Liver (tissue), 9 donors: ENCODE results near the gene LPP. TPM values are rescaled to one million over a fixed set of nuclear protein-coding genes. Genes with fewer than 3 reads are reported as not detected.

ENCODE experiments used
- DNase-seq: peaks from one replicate; pipeline ENCODE4 v3.0.0-alpha.2; 2017; ENCODE audit warnings: low spot score
- H3K27ac ChIP-seq, 2 donors: one replicate each; pipeline ENCODE4 v1.7.0; 2013; ENCODE audit warnings: inconsistent platforms in 2 of 2, low read length in 2 of 2, control low read depth in 1 of 2, low read depth in 1 of 2, mild to moderate bottlenecking in 1 of 2
- H3K27me3 ChIP-seq, 4 donors: one replicate each; pipeline versions ENCODE4 v1.6.1 to v1.7.0; 2013; ENCODE audit warnings: low read length in 3 of 4, inconsistent platforms in 1 of 4, mild to moderate bottlenecking in 1 of 4, moderate library complexity in 1 of 4; ENCODE audit not compliant: control insufficient read depth in 4 of 4, insufficient read depth in 4 of 4
- H3K36me3 ChIP-seq, 4 donors: one replicate each; pipeline versions ENCODE4 v1.6.1 to v1.7.0; 2013; ENCODE audit warnings: low read length in 3 of 4, mild to moderate bottlenecking in 3 of 4, low read depth in 1 of 4, moderate library complexity in 1 of 4; ENCODE audit not compliant: control insufficient read depth in 4 of 4, insufficient read depth in 3 of 4
- H3K4me1 ChIP-seq, 4 donors: one replicate each; pipeline versions ENCODE4 v1.6.1 to v1.7.0; 2013; ENCODE audit warnings: low read length in 3 of 4, mild to moderate bottlenecking in 3 of 4, moderate library complexity in 1 of 4; ENCODE audit not compliant: control insufficient read depth in 4 of 4, insufficient read depth in 4 of 4
- H3K4me3 ChIP-seq, 3 donors: one replicate each; pipeline versions ENCODE4 v1.6.1 to v1.7.0; 2013; ENCODE audit warnings: low read length in 3 of 3, control low read depth in 1 of 3, low read depth in 1 of 3, mild to moderate bottlenecking in 1 of 3
- H3K9ac ChIP-seq, 2 donors: one replicate each; pipeline ENCODE4 v1.7.0; 2013; ENCODE audit warnings: low read length in 2 of 2, mild to moderate bottlenecking in 2 of 2, moderate library complexity in 2 of 2, control low read depth in 1 of 2, low read depth in 1 of 2
- H3K9me3 ChIP-seq, 4 donors: one replicate each; pipeline versions ENCODE4 v1.6.1 to v1.7.0; 2013; ENCODE audit warnings: low read length in 3 of 4; ENCODE audit not compliant: control insufficient read depth in 4 of 4
- EGR1 ChIP-seq, 2 donors: IDR thresholded peaks; 2 replicates each; pipeline ENCODE4 v1.6.1; 2016 to 2018; ENCODE audit warnings: antibody characterized with exemption in 2 of 2, low read depth in 2 of 2
- FOXA1 ChIP-seq: IDR thresholded peaks from 2 replicates; pipeline ENCODE4 v1.6.1; 2016; ENCODE audit warnings: antibody characterized with exemption
- FOXA2 ChIP-seq: IDR thresholded peaks from 2 replicates; pipeline ENCODE4 v1.6.1; 2016; ENCODE audit warnings: antibody characterized with exemption
- GABPA ChIP-seq, 2 donors: IDR thresholded peaks in 1 of 2; conservative IDR thresholded peaks in 1 of 2; 2 replicates each; pipeline ENCODE4 v1.6.1; 2016; ENCODE audit warnings: antibody characterized with exemption in 2 of 2, mild to moderate bottlenecking in 1 of 2, moderate library complexity in 1 of 2
- HNF4A ChIP-seq, 2 donors: conservative IDR thresholded peaks; 2 replicates each; pipeline ENCODE4 v1.6.1; 2016; ENCODE audit warnings: antibody characterized with exemption in 2 of 2, mild to moderate bottlenecking in 2 of 2
- HNF4G ChIP-seq: IDR thresholded peaks from 2 replicates; pipeline ENCODE4 v1.6.1; 2016; ENCODE audit warnings: antibody characterized with exemption
- JUND ChIP-seq, 2 donors: IDR thresholded peaks; 2 replicates each; pipeline ENCODE4 v1.6.1; 2016; ENCODE audit warnings: antibody characterized with exemption in 2 of 2
- NR2F2 ChIP-seq: IDR thresholded peaks from 2 replicates; pipeline ENCODE4 v1.6.1; 2016; ENCODE audit warnings: antibody characterized with exemption
- RAD21 ChIP-seq, 2 donors: IDR thresholded peaks; 2 replicates each; pipeline ENCODE4 v1.6.1; 2016; ENCODE audit warnings: antibody characterized with exemption in 2 of 2, mild to moderate bottlenecking in 2 of 2
- RXRA ChIP-seq, 2 donors: IDR thresholded peaks; 2 replicates each; pipeline ENCODE4 v1.6.1; 2017 to 2018; ENCODE audit warnings: antibody characterized with exemption in 2 of 2, mild to moderate bottlenecking in 1 of 2
- SP1 ChIP-seq: IDR thresholded peaks from 2 replicates; pipeline ENCODE4 v1.6.1; 2018; ENCODE audit warnings: antibody characterized with exemption, mild to moderate bottlenecking
- TAF1 ChIP-seq: conservative IDR thresholded peaks from 2 replicates; pipeline ENCODE4 v1.6.1; 2016; ENCODE audit warnings: antibody characterized with exemption, mild to moderate bottlenecking
- YY1 ChIP-seq: IDR thresholded peaks from 2 replicates; pipeline ENCODE4 v1.6.1; 2016; ENCODE audit warnings: antibody characterized with exemption, mild to moderate bottlenecking
- WGBS: extraction: QIAGEN DNeasy Blood & Tissue Kit; methylation state at CpG from one replicate; pipeline ENCODE4 v1.1.7; 2013; 5-methylcytosine and 5-hydroxymethylcytosine counted together
- polyA plus RNA-seq, 2 donors: library from polyadenylated mRNA; stranded (reverse) in 1 of 2; unstranded in 1 of 2; fragments of 200-250 nt in 1 of 2; fragments of >200 nt in 1 of 2; fragmentation: Nextera tagmentation in 1 of 2; extraction: Ambion mirVana in 1 of 2; gene quantifications; one replicate each; pipeline versions ENCODE4 v1.2.1 to v1.2.3, GENCODE V29; 2013 to 2015
- total RNA-seq, 2 donors: library from RNA; depleted of rRNA; stranded (reverse); fragments of >200 nt; gene quantifications; one replicate each; pipeline ENCODE4 v1.2.3, GENCODE V29; 2014
- TF ChIP-seq, protein P1 (sequence below): fragments of 150-350 bp; IDR thresholded peaks from 2 replicates; pipeline ENCODE4 v1.5.1; 2017; ENCODE audit warnings: improper control_type of control experiment, low read depth, low read length; ENCODE audit not compliant: missing input control
- TF ChIP-seq, protein P2 (sequence below): IDR thresholded peaks from 2 replicates; pipeline ENCODE4 v1.6.1; 2016; ENCODE audit warnings: antibody characterized with exemption
- TF ChIP-seq, protein P3 (sequence below): IDR thresholded peaks from 2 replicates; pipeline ENCODE4 v1.6.1; 2016; ENCODE audit warnings: antibody characterized with exemption, mild to moderate bottlenecking
- TF ChIP-seq, protein P4 (sequence below): IDR thresholded peaks from 2 replicates; pipeline ENCODE4 v1.6.1; 2016; ENCODE audit warnings: antibody characterized with exemption
- TF ChIP-seq, protein P5 (sequence below): IDR thresholded peaks from 2 replicates; pipeline ENCODE4 v1.6.1; 2016; ENCODE audit warnings: antibody characterized with exemption
- donor health status: healthy.
- donor health status: healthy.
- donor health status: healthy.
- donor health status: healthy.
- donor health status: healthy.

Gene LPP
- total and polyA plus RNA-seq, 4 donors, result 3.3 to 53.7 (median 28.2) TPM

DNA sequence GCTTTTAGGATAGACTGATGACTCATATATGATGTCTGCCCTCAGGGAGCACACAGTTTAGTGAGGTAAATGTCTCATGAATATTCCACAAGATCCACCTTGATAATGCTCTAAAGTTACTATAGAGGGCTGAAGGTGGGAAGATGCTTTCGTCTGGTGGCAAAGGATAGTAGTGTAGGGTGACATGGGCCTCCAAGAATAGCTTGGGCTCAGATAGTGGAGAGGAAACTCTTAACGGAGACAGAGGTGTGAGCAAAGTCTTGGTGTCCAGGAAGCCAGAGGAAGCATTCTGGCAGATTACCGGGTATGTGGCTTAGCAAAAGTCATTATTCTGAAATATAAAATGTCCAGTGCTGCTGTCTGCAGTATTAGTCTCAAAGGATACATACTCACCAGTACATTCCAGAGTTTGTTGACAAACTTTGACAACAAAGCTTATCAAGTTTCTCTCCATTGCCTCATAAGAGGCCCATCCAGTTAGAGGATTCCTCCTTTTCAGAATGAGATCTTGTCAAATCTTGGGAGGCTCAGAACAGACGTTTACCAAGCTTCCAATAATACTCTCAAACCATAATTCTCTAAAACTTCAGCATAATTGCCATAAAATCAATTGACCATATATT, 316.7 kb downstream of the LPP start:
- no peak for DNase-seq
- no peaks in the 10 kb centered on the region for H3K27me3 ChIP-seq
- no peaks in the 10 kb centered on the region for H3K9me3 ChIP-seq
- no peak overlapping the region for H3K27ac ChIP-seq
- H3K4me1 ChIP-seq, result peaks cover 17 to 42% (median 29%) of the 10 kb centered on the region in 4 donors
- TF ChIP-seq, protein P1, sequence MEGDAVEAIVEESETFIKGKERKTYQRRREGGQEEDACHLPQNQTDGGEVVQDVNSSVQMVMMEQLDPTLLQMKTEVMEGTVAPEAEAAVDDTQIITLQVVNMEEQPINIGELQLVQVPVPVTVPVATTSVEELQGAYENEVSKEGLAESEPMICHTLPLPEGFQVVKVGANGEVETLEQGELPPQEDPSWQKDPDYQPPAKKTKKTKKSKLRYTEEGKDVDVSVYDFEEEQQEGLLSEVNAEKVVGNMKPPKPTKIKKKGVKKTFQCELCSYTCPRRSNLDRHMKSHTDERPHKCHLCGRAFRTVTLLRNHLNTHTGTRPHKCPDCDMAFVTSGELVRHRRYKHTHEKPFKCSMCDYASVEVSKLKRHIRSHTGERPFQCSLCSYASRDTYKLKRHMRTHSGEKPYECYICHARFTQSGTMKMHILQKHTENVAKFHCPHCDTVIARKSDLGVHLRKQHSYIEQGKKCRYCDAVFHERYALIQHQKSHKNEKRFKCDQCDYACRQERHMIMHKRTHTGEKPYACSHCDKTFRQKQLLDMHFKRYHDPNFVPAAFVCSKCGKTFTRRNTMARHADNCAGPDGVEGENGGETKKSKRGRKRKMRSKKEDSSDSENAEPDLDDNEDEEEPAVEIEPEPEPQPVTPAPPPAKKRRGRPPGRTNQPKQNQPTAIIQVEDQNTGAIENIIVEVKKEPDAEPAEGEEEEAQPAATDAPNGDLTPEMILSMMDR, result no peak
- TF ChIP-seq, protein P2, sequence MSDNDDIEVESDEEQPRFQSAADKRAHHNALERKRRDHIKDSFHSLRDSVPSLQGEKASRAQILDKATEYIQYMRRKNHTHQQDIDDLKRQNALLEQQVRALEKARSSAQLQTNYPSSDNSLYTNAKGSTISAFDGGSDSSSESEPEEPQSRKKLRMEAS, result no peak
- no peak for TF ChIP-seq YY1
- no peak for TF ChIP-seq FOXA1
- TF ChIP-seq, protein P3, sequence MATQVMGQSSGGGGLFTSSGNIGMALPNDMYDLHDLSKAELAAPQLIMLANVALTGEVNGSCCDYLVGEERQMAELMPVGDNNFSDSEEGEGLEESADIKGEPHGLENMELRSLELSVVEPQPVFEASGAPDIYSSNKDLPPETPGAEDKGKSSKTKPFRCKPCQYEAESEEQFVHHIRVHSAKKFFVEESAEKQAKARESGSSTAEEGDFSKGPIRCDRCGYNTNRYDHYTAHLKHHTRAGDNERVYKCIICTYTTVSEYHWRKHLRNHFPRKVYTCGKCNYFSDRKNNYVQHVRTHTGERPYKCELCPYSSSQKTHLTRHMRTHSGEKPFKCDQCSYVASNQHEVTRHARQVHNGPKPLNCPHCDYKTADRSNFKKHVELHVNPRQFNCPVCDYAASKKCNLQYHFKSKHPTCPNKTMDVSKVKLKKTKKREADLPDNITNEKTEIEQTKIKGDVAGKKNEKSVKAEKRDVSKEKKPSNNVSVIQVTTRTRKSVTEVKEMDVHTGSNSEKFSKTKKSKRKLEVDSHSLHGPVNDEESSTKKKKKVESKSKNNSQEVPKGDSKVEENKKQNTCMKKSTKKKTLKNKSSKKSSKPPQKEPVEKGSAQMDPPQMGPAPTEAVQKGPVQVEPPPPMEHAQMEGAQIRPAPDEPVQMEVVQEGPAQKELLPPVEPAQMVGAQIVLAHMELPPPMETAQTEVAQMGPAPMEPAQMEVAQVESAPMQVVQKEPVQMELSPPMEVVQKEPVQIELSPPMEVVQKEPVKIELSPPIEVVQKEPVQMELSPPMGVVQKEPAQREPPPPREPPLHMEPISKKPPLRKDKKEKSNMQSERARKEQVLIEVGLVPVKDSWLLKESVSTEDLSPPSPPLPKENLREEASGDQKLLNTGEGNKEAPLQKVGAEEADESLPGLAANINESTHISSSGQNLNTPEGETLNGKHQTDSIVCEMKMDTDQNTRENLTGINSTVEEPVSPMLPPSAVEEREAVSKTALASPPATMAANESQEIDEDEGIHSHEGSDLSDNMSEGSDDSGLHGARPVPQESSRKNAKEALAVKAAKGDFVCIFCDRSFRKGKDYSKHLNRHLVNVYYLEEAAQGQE, result no peak
- 94% methylated on average over 4 of the region's 4 CpGs for WGBS
- H3K9ac ChIP-seq, result no peak overlapping the region
- H3K4me3 ChIP-seq, result no peak overlapping the region
- H3K36me3 ChIP-seq, result no peaks in the 10 kb centered on the region

DNA sequence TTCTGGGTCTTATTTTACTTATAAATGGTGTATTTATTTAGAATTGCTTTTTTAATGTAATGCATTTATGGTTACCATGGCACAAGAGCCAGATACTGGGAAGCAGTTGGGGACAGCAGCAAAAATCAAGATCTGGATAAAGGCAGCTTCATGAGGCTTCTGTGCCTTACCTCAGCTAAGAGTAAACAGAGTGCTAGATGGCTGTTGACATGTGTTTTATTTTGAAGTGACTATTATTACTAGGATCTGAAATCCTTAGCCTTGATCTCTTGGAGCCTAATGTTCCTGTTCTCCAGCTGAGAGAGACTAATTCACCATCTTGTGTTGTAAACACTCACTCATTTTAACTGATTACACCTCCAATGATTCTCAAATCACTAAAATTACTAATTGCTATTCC, 317.8 kb downstream of the LPP start:
- TF ChIP-seq, protein P3, result no peak
- TF ChIP-seq JUND (IDR thresholded peaks at IDR 0.05) (no peak), NR2F2 (no peak), YY1 (no peak), RXRA (IDR thresholded peaks at IDR 0.05) (no peak), SP1 (no peak), TAF1 (no peak), HNF4G (no peak), FOXA2 (no peak), FOXA1 (no peak), EGR1 (IDR thresholded peaks at IDR 0.05; ENCODE audit: low read depth in 2 of 2) (no peak), HNF4A (conservative IDR thresholded peaks at IDR 0.05) (no peak), RAD21 (IDR thresholded peaks at IDR 0.05) (no peak), GABPA (IDR thresholded peaks at IDR 0.05 in 1 of 2, conservative IDR thresholded peaks at IDR 0.05 in 1 of 2) (no peak)
- TF ChIP-seq, protein P2, result no peak
- TF ChIP-seq, protein P1, result no peak
- TF ChIP-seq, protein P4, sequence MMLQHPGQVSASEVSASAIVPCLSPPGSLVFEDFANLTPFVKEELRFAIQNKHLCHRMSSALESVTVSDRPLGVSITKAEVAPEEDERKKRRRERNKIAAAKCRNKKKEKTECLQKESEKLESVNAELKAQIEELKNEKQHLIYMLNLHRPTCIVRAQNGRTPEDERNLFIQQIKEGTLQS, result no peak
- TF ChIP-seq, protein P5, sequence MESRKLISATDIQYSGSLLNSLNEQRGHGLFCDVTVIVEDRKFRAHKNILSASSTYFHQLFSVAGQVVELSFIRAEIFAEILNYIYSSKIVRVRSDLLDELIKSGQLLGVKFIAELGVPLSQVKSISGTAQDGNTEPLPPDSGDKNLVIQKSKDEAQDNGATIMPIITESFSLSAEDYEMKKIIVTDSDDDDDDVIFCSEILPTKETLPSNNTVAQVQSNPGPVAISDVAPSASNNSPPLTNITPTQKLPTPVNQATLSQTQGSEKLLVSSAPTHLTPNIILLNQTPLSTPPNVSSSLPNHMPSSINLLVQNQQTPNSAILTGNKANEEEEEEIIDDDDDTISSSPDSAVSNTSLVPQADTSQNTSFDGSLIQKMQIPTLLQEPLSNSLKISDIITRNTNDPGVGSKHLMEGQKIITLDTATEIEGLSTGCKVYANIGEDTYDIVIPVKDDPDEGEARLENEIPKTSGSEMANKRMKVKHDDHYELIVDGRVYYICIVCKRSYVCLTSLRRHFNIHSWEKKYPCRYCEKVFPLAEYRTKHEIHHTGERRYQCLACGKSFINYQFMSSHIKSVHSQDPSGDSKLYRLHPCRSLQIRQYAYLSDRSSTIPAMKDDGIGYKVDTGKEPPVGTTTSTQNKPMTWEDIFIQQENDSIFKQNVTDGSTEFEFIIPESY, result no peak
- Histone ChIP-seq H3K9ac (no peak overlapping the region), H3K4me3 (no peak overlapping the region), H3K36me3 (no peaks in the 10 kb centered on the region), H3K27me3 (no peaks in the 10 kb centered on the region), H3K9me3 (no peaks in the 10 kb centered on the region), H3K27ac (no peak overlapping the region), H3K4me1 (peaks cover 17 to 42% (median 29%) of the 10 kb centered on the region in 4 donors)
- DNase-seq, result no peak
